ENCODE data around the gene CTBS. TPM values are rescaled to one million over a fixed set of nuclear protein-coding genes. Genes with fewer than 3 reads are reported as not detected.

The CTBS gene
- total RNA-seq, 1 experiment from 2014 or later: 5.4 TPM

GRCh38 chr1:84620720-84621313 lies 46.6 kb upstream of the CTBS start:
- Histone ChIP-seq H3K36me3 (ENCODE audit: control insufficient read depth, insufficient read depth, low read length) (no peaks in the 10 kb centered on the region), H3K27me3 (replicated peaks; ENCODE audit: control insufficient read depth, insufficient read depth, low read length) (no peaks in the 10 kb centered on the region), H3K4me3 (ENCODE audit: low read depth, low read length) (peak overlapping the region; percentile 47), H3K4me1 (no peaks in the 10 kb centered on the region), H3K9me3 (no peaks in the 10 kb centered on the region)
- CTCF ChIA-PET: interaction anchor here (0.6 to 0.9 kb wide), 2 partner anchors 141 to 179 kb away, joined by 3 read pairs; no protein-coding TSS in a partner anchor
- Mint-ChIP-seq H3K4me3 (ENCODE audit: unreplicated experiment) (peak overlapping the region; percentile 70), H3K27me3 (ENCODE audit: insufficient read depth, unreplicated experiment) (no peaks in the 10 kb centered on the region), H3K9me3 (ENCODE audit: unreplicated experiment) (no peaks in the 10 kb centered on the region), H3K27ac (ENCODE audit: unreplicated experiment) (peak overlapping the region; percentile 45), H3K36me3 (ENCODE audit: insufficient read depth, unreplicated experiment) (no peaks in the 10 kb centered on the region), H3K4me1 (ENCODE audit: low read depth, unreplicated experiment) (no peaks in the 10 kb centered on the region)
- TF ChIP-seq, protein P1, sequence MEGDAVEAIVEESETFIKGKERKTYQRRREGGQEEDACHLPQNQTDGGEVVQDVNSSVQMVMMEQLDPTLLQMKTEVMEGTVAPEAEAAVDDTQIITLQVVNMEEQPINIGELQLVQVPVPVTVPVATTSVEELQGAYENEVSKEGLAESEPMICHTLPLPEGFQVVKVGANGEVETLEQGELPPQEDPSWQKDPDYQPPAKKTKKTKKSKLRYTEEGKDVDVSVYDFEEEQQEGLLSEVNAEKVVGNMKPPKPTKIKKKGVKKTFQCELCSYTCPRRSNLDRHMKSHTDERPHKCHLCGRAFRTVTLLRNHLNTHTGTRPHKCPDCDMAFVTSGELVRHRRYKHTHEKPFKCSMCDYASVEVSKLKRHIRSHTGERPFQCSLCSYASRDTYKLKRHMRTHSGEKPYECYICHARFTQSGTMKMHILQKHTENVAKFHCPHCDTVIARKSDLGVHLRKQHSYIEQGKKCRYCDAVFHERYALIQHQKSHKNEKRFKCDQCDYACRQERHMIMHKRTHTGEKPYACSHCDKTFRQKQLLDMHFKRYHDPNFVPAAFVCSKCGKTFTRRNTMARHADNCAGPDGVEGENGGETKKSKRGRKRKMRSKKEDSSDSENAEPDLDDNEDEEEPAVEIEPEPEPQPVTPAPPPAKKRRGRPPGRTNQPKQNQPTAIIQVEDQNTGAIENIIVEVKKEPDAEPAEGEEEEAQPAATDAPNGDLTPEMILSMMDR (IDR thresholded peaks at IDR 0.05; ENCODE audit: insufficient read depth in 1 of 2, low read depth in 1 of 2, low read length in 1 of 2, severe bottlenecking in 1 of 2, unreplicated experiment in 1 of 2): peak; percentile 41 to 86
- intact Hi-C loops (cut with micrococcal nuclease; ENCODE audit: unreplicated experiment): loop anchor here (1.0 to 10.0 kb wide), 4 partner anchors 116 to 480 kb away; partner anchors contain the start of genes GNG5 and SPATA1
- POLR2A ChIA-PET: no interaction called here
- no TSS peak for BruUV-seq (replicated peaks)
- peak; percentile 66 to 83 for DNase-seq

DNA sequence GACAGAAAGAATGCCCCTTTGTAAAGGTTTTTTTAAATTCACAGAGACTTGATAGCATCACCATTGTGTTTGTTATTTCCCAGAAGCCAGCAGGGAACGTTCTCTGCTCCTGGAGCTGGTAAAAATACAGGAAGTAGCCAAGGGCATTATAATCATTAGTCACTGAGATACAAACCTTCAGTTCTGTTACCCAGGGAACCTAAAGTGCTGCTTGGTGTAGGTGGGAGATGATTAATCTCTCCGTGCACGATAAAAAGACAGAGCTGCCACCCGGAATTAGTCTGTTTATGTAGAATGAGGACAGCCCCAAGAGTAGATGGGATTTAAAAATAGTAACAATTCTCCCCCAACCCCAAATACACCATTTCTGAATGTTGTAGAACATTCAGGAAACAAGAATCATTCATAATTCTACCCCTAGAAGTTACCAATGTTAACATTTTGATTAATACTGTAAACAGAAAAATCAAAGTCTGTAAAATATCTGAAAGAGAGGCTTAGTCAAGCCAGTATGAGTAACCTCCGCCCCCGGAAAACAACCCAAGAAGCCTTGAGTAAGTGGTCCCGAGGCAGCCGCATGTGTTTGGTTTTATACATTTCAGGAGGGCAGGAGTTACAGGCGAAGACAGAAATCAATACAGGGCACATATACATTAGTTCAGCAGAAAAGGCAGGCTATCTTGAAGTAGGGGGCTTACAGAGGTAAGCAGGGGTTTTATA lies 45.3 kb upstream of the CTBS start:
- BruUV-seq (replicated peaks): no TSS peak
- Mint-ChIP-seq H3K4me1 (ENCODE audit: low read depth, unreplicated experiment) (no peaks in the 10 kb centered on the region), H3K27me3 (ENCODE audit: insufficient read depth, unreplicated experiment) (no peaks in the 10 kb centered on the region), H3K9me3 (ENCODE audit: unreplicated experiment) (peaks cover 5% of the 10 kb centered on the region), H3K36me3 (ENCODE audit: insufficient read depth, unreplicated experiment) (no peaks in the 10 kb centered on the region), H3K27ac (ENCODE audit: unreplicated experiment) (no peak overlapping the region), H3K4me3 (ENCODE audit: unreplicated experiment) (no peak overlapping the region)
- ChIA-PET POLR2A (no interaction called here), CTCF (no interaction called here)
- no peak overlapping the region for H3K4me3 ChIP-seq (ENCODE audit: low read depth, low read length)
- intact Hi-C loops (cut with micrococcal nuclease; ENCODE audit: unreplicated experiment): loop anchor here (1.0 to 10.0 kb wide), 3 partner anchors 115 to 478 kb away; partner anchors contain the start of genes GNG5 and SPATA1
- no peak for DNase-seq
- TF ChIP-seq, protein P1 (IDR thresholded peaks at IDR 0.05; ENCODE audit: insufficient read depth in 1 of 2, low read depth in 1 of 2, low read length in 1 of 2, severe bottlenecking in 1 of 2, unreplicated experiment in 1 of 2): no peak
- H3K4me1 ChIP-seq: no peaks in the 10 kb centered on the region
- no peaks in the 10 kb centered on the region for H3K9me3 ChIP-seq
- H3K27me3 ChIP-seq (replicated peaks; ENCODE audit: control insufficient read depth, insufficient read depth, low read length): no peaks in the 10 kb centered on the region
- H3K36me3 ChIP-seq (ENCODE audit: control insufficient read depth, insufficient read depth, low read length): no peaks in the 10 kb centered on the region

- ChIA-PET POLR2A (no interaction called here), CTCF (no interaction called here)
- no peak overlapping the region for H3K4me3 ChIP-seq (ENCODE audit: low read depth, low read length)
- no peaks in the 10 kb centered on the region for H3K36me3 ChIP-seq (ENCODE audit: control insufficient read depth, insufficient read depth, low read length)
- H3K4me1 Mint-ChIP-seq (ENCODE audit: low read depth, unreplicated experiment): no peaks in the 10 kb centered on the region
- H3K9me3 Mint-ChIP-seq (ENCODE audit: unreplicated experiment): peaks cover 10% of the 10 kb centered on the region
- DNase-seq: no peak
- intact Hi-C loops (cut with micrococcal nuclease; ENCODE audit: unreplicated experiment): no loop called here
- H3K27me3 Mint-ChIP-seq (ENCODE audit: insufficient read depth, unreplicated experiment): no peaks in the 10 kb centered on the region
- no peaks in the 10 kb centered on the region for H3K4me1 ChIP-seq
- H3K9me3 ChIP-seq: no peaks in the 10 kb centered on the region
- no peaks in the 10 kb centered on the region for H3K36me3 Mint-ChIP-seq (ENCODE audit: insufficient read depth, unreplicated experiment)
- no peak overlapping the region for H3K4me3 Mint-ChIP-seq (ENCODE audit: unreplicated experiment)
- H3K27ac Mint-ChIP-seq (ENCODE audit: unreplicated experiment): no peak overlapping the region
- no peaks in the 10 kb centered on the region for H3K27me3 ChIP-seq (replicated peaks; ENCODE audit: control insufficient read depth, insufficient read depth, low read length)
- TF ChIP-seq, protein P1 (IDR thresholded peaks at IDR 0.05; ENCODE audit: insufficient read depth in 1 of 2, low read depth in 1 of 2, low read length in 1 of 2, severe bottlenecking in 1 of 2, unreplicated experiment in 1 of 2): no peak
- no TSS peak for BruUV-seq (replicated peaks)
Measured at GRCh38 chr1:84617349-84617748, 43.1 kb upstream of the CTBS start.

All from Caco-2 (cell line).